WTC11 (cell line): ENCODE measurements around the gene TNFSF11. TPM values are rescaled to one million over a fixed set of nuclear protein-coding genes. Genes with fewer than 3 reads are reported as not detected.

Experiments used
- ATAC-seq: fragments of 200-7000 bp; cut with Tn5 transposase; 2 replicates; pipeline ENCODE4 v1.10.0; 2021; ENCODE audit warnings: mild to moderate bottlenecking, moderate library complexity
- CTCF ChIA-PET: fragments of 300-600 bp; sonication (Branson Sonifier 250); formaldehyde crosslinking; loops from one replicate; lab custom pipeline; 2021; ENCODE audit warnings: antibody characterized with exemption; lab: Charles Lee
- POLR2A ChIA-PET: fragments of 350-600 bp; sonication (Branson Sonifier 250); formaldehyde crosslinking; loops from one replicate; lab custom pipeline; 2021; ENCODE audit warnings: antibody characterized with exemption; lab: Charles Lee
- DNase-seq: peaks from one replicate; pipeline ENCODE4 v3.0.0; 2021; ENCODE audit warnings: low spot score
- H3K27ac Mint-ChIP-seq: 2 replicates; pipeline ENCODE4 v1.8.0; 2021; ENCODE audit warnings: mixed read lengths
- H3K27me3 Mint-ChIP-seq: 2 replicates; pipeline ENCODE4 v1.8.0; 2021; ENCODE audit warnings: low read depth, mild to moderate bottlenecking, moderate library complexity, mixed read lengths
- H3K36me3 Mint-ChIP-seq: 2 replicates; pipeline ENCODE4 v1.8.0; 2021; ENCODE audit warnings: mixed read lengths
- H3K4me1 Mint-ChIP-seq: 2 replicates; pipeline ENCODE4 v1.8.0; 2022; ENCODE audit warnings: mixed read lengths
- H3K4me3 Mint-ChIP-seq: 2 replicates; pipeline ENCODE4 v1.8.0; 2021; ENCODE audit warnings: mild to moderate bottlenecking, moderate library complexity, mixed read lengths
- H3K9me3 Mint-ChIP-seq: 2 replicates; pipeline ENCODE4 v1.8.0; 2021; ENCODE audit warnings: mixed read lengths
- ATF1 ChIP-seq: sonication (generic); formaldehyde crosslinking; IDR thresholded peaks from 2 replicates; pipeline ENCODE4 v1.8.1; 2023; ENCODE audit warnings: mild to moderate bottlenecking, moderate library complexity, missing genetic modification reagents
- CBFB ChIP-seq: sonication (generic); formaldehyde crosslinking; IDR thresholded peaks from 2 replicates; pipeline ENCODE4 v1.8.1; 2022; ENCODE audit warnings: mild to moderate bottlenecking, low read depth, missing genetic modification reagents
- CREM ChIP-seq: sonication (generic); formaldehyde crosslinking; IDR thresholded peaks from 2 replicates; pipeline ENCODE4 v1.8.1; 2022; ENCODE audit warnings: mild to moderate bottlenecking, missing genetic modification reagents, moderate library complexity
- ETV6 ChIP-seq: sonication (generic); formaldehyde crosslinking; IDR thresholded peaks from 2 replicates; pipeline ENCODE4 v1.8.1; 2022; ENCODE audit warnings: mild to moderate bottlenecking, missing genetic modification reagents
- FOXP1 ChIP-seq: sonication (generic); formaldehyde crosslinking; IDR thresholded peaks from 2 replicates; pipeline ENCODE4 v1.8.0; 2022; ENCODE audit warnings: missing genetic modification reagents, mild to moderate bottlenecking, moderate library complexity, borderline replicate concordance
- HMGXB4 ChIP-seq: sonication (generic); formaldehyde crosslinking; IDR thresholded peaks from 2 replicates; pipeline ENCODE4 v1.8.1; 2023; ENCODE audit warnings: mild to moderate bottlenecking, moderate library complexity, missing genetic modification reagents
- IRF1 ChIP-seq: sonication (generic); formaldehyde crosslinking; IDR thresholded peaks from 2 replicates; pipeline ENCODE4 v1.8.0; 2023; ENCODE audit warnings: missing genetic modification reagents
- JAZF1 ChIP-seq: fragments of 250-450 bp; sonication (Bioruptor Pico); IDR thresholded peaks from 2 replicates; pipeline ENCODE4 v1.9.0; 2021; ENCODE audit warnings: moderate library complexity, mild to moderate bottlenecking, inconsistent platforms
- MAX ChIP-seq: sonication (generic); formaldehyde crosslinking; IDR thresholded peaks from 2 replicates; pipeline ENCODE4 v1.8.0; 2022; ENCODE audit warnings: mild to moderate bottlenecking, missing genetic modification reagents
- MYBL2 ChIP-seq: sonication (generic); formaldehyde crosslinking; IDR thresholded peaks from 2 replicates; pipeline ENCODE4 v1.8.1; 2023; ENCODE audit warnings: mild to moderate bottlenecking, moderate library complexity, missing genetic modification reagents
- NR1H2 ChIP-seq: sonication (generic); formaldehyde crosslinking; IDR thresholded peaks from 2 replicates; pipeline ENCODE4 v1.9.0; 2021; ENCODE audit warnings: mild to moderate bottlenecking, moderate library complexity, missing genetic modification reagents
- NR3C1 ChIP-seq: sonication (generic); formaldehyde crosslinking; conservative IDR thresholded peaks from 2 replicates; pipeline ENCODE4 v1.8.1; 2023; ENCODE audit warnings: low read depth, mild to moderate bottlenecking, missing genetic modification reagents
- PREB ChIP-seq: sonication (generic); formaldehyde crosslinking; IDR thresholded peaks from 2 replicates; pipeline ENCODE4 v1.8.1; 2022; ENCODE audit warnings: mild to moderate bottlenecking, missing genetic modification reagents, moderate library complexity, borderline replicate concordance
- TEAD4 ChIP-seq: sonication (generic); formaldehyde crosslinking; IDR thresholded peaks from 2 replicates; pipeline ENCODE4 v1.8.0; 2022; ENCODE audit warnings: mild to moderate bottlenecking, missing genetic modification reagents
- TP53 ChIP-seq: sonication (generic); formaldehyde crosslinking; IDR thresholded peaks from 2 replicates; pipeline ENCODE4 v1.8.1; 2023; ENCODE audit warnings: mild to moderate bottlenecking, missing genetic modification reagents
- ZNF219 ChIP-seq: sonication (generic); formaldehyde crosslinking; IDR thresholded peaks from 2 replicates; pipeline ENCODE4 v1.8.0; 2023; ENCODE audit warnings: missing genetic modification reagents, mild to moderate bottlenecking, borderline replicate concordance
- ZNF232 ChIP-seq: sonication (generic); formaldehyde crosslinking; IDR thresholded peaks from 2 replicates; pipeline ENCODE4 v1.8.0; 2022; ENCODE audit warnings: mild to moderate bottlenecking, missing genetic modification reagents
- ZNF263 ChIP-seq: sonication (generic); formaldehyde crosslinking; IDR thresholded peaks from 2 replicates; pipeline ENCODE4 v1.8.1; 2022; ENCODE audit warnings: low read depth, mild to moderate bottlenecking, moderate library complexity, missing genetic modification reagents
- ZNF317 ChIP-seq: sonication (generic); formaldehyde crosslinking; IDR thresholded peaks from 2 replicates; pipeline ENCODE4 v1.8.1; 2023; ENCODE audit warnings: low read depth, mild to moderate bottlenecking, moderate library complexity, missing genetic modification reagents, borderline replicate concordance
- ZNF671 ChIP-seq: fragments of 250-450 bp; sonication (Bioruptor Pico); IDR thresholded peaks from 2 replicates; pipeline ENCODE4 v1.8.0; 2021; ENCODE audit warnings: mild to moderate bottlenecking
- ZSCAN18 ChIP-seq: fragments of 250-450 bp; sonication (Bioruptor Pico); IDR thresholded peaks from 2 replicates; pipeline ENCODE4 v2.1.2; 2022; ENCODE audit warnings: mild to moderate bottlenecking, moderate library complexity
- total RNA-seq: library from RNA; stranded (reverse); gene quantifications from 3 replicates; pipeline ENCODE4 v1.2.3, GENCODE V29; 2021

TNFSF11 gene
- total RNA-seq, 1 experiment from 2014 or later = 6.1 TPM

- Mint-ChIP-seq H3K27me3 (no peaks in the 10 kb centered on the region; the same call in 1 of the 2 replicates), H3K27ac (no peak overlapping the region), H3K4me1 (no peaks in the 10 kb centered on the region), H3K36me3 (peaks cover 15% of the 10 kb centered on the region), H3K9me3 (no peaks in the 10 kb centered on the region), H3K4me3 (no peak overlapping the region)
- DNase-seq (no peak), ATAC-seq (no peak)
- no peak for TF ChIP-seq ZNF263 (CRISPR knock-in tag)
- TF ChIP-seq ZNF219 (CRISPR knock-in tag) = no peak
- no peak for TF ChIP-seq CBFB
- TF ChIP-seq PREB = no peak
- no peak for TF ChIP-seq MYBL2 (CRISPR knock-in tag)
- no peak for TF ChIP-seq TP53 (CRISPR knock-in tag)
- TF ChIP-seq ZNF232 (CRISPR knock-in tag) = no peak
- no peak for TF ChIP-seq ATF1 (CRISPR knock-in tag)
- TF ChIP-seq IRF1 = no peak
- TF ChIP-seq HMGXB4 (CRISPR knock-in tag) = no peak
- no peak for TF ChIP-seq ZSCAN18 (CRISPR knock-in tag)
- TF ChIP-seq MAX = no peak
- no peak for TF ChIP-seq ZNF317
- no peak for TF ChIP-seq NR3C1 (CRISPR knock-in tag)
- no peak for TF ChIP-seq TEAD4
- no peak for TF ChIP-seq JAZF1
- TF ChIP-seq NR1H2 (CRISPR knock-in tag) = no peak
- TF ChIP-seq ZNF671 = no peak
- ChIA-PET POLR2A (no interaction called here), CTCF (interaction anchor here (1.5 kb wide), 1 partner anchor 11 kb away, joined by 3 read pairs; no protein-coding TSS in a partner anchor)
Observed at GRCh38 chr13:42610649-42611048, 36.7 kb downstream of the TNFSF11 start.

- TF ChIP-seq FOXP1 (CRISPR knock-in tag) (no peak), CREM (CRISPR knock-in tag) (no peak), ETV6 (no peak)
- no peaks in the 10 kb centered on the region for H3K9me3 Mint-ChIP-seq
- DNase-seq (no peak), ATAC-seq (no peak)
- H3K4me3 Mint-ChIP-seq = no peak overlapping the region
- ChIA-PET POLR2A (interaction anchor here (0.6 kb wide), 1 partner anchor 122 kb away, joined by 3 read pairs; no protein-coding TSS in a partner anchor), CTCF (interaction anchor here (1.5 kb wide), 1 partner anchor 12 kb away, joined by 3 read pairs; no protein-coding TSS in a partner anchor)
- no peaks in the 10 kb centered on the region for H3K4me1 Mint-ChIP-seq
- H3K27ac Mint-ChIP-seq = no peak overlapping the region
- peaks cover 9% of the 10 kb centered on the region for H3K36me3 Mint-ChIP-seq
- H3K27me3 Mint-ChIP-seq = no peaks in the 10 kb centered on the region; the same call in 1 of the 2 replicates
Observed at GRCh38 chr13:42611086-42611779, 37.3 kb downstream of the TNFSF11 start.
